Caco-2 (cell line): Measurements from ENCODE around the gene SQSTM1. TPM values are rescaled to one million over a fixed set of nuclear protein-coding genes. Genes with fewer than 3 reads are reported as not detected.

Experiments used
- BruUV-seq: library from RNA; stranded (reverse); fragments of 400-500 nt; replicated peaks from 2 replicates; lab custom pipeline; 2021; lab: Mats Ljungman, UMichigan
- CTCF ChIA-PET: fragments of 300-600 bp; sonication (Branson Sonifier 250); formaldehyde crosslinking; loops from one replicate; lab custom pipeline; 2022; ENCODE audit warnings: antibody characterized with exemption; lab: Charles Lee
- POLR2A ChIA-PET: fragments of 300-600 bp; sonication (Branson Sonifier 250); formaldehyde crosslinking; loops from one replicate; lab custom pipeline; 2022; ENCODE audit warnings: antibody characterized with exemption; lab: Charles Lee
- DNase-seq, 2 experiments: peaks; one replicate each; pipeline versions ENCODE4 v3.0.0 to v3.0.0-alpha.2; 2020 to 2022
- H3K27me3 ChIP-seq: replicated peaks from 2 replicates; pipeline ENCODE4 v1.6.0; 2011; ENCODE audit warnings: low read length; ENCODE audit not compliant: control insufficient read depth, insufficient read depth
- H3K36me3 ChIP-seq: 2 replicates; pipeline ENCODE4 v1.5.1; 2011; ENCODE audit warnings: low read length; ENCODE audit not compliant: control insufficient read depth, insufficient read depth
- H3K4me1 ChIP-seq: fragments of 250-450 bp; sonication (Bioruptor Pico); 2 replicates; pipeline ENCODE4 v1.5.1; 2020; ENCODE audit warnings: mild to moderate bottlenecking
- H3K4me3 ChIP-seq: 2 replicates; pipeline ENCODE4 v1.5.1; 2011; ENCODE audit warnings: low read depth, mild to moderate bottlenecking, control low read depth, low read length
- H3K9me3 ChIP-seq: fragments of 250-450 bp; sonication (Bioruptor Pico); 2 replicates; pipeline ENCODE4 v1.5.1; 2020; ENCODE audit warnings: mild to moderate bottlenecking, moderate library complexity
- H3K27ac Mint-ChIP-seq: one replicate; pipeline ENCODE4 v1.8.0; 2022; ENCODE audit warnings: mixed read lengths; ENCODE audit not compliant: unreplicated experiment
- H3K27me3 Mint-ChIP-seq: one replicate; pipeline ENCODE4 v1.8.0; 2022; ENCODE audit warnings: mixed read lengths; ENCODE audit not compliant: insufficient read depth, unreplicated experiment
- H3K36me3 Mint-ChIP-seq: one replicate; pipeline ENCODE4 v1.8.0; 2022; ENCODE audit warnings: mild to moderate bottlenecking, mixed read lengths; ENCODE audit not compliant: insufficient read depth, unreplicated experiment
- H3K4me1 Mint-ChIP-seq: one replicate; pipeline ENCODE4 v1.8.0; 2022; ENCODE audit warnings: low read depth, mixed read lengths; ENCODE audit not compliant: unreplicated experiment
- H3K4me3 Mint-ChIP-seq: one replicate; pipeline ENCODE4 v1.8.0; 2022; ENCODE audit warnings: mild to moderate bottlenecking, moderate library complexity, mixed read lengths; ENCODE audit not compliant: unreplicated experiment
- H3K9me3 Mint-ChIP-seq: one replicate; pipeline ENCODE4 v1.8.0; 2022; ENCODE audit warnings: mixed read lengths; ENCODE audit not compliant: unreplicated experiment
- CTCF ChIP-seq, 2 experiments: fragments of 200-600 bp in 1 of 2; IDR thresholded peaks; 1 replicate in 1 of 2; 2 replicates in 1 of 2; pipeline versions ENCODE4 v1.5.1 to v1.8.0; 2011 to 2022; ENCODE audit warnings: antibody characterized with exemption in 1 of 2, control low read depth in 1 of 2, inconsistent platforms in 1 of 2, low read depth in 1 of 2, low read length in 1 of 2, mild to moderate bottlenecking in 1 of 2, moderate library complexity in 1 of 2; ENCODE audit not compliant: insufficient read depth in 1 of 2, severe bottlenecking in 1 of 2, unreplicated experiment in 1 of 2
- intact Hi-C: fragments of 100-400 bp; cut with micrococcal nuclease; formaldehyde crosslinking; loops from one replicate; pipeline ENCODE4 v1.10.0; 2022; ENCODE audit not compliant: unreplicated experiment
- total RNA-seq: library from RNA; stranded (reverse); gene quantifications from 2 replicates; pipeline ENCODE4 v1.2.3, GENCODE V29; 2022

Gene SQSTM1
- total RNA-seq, 1 experiment from 2014 or later: 259 TPM

DNA sequence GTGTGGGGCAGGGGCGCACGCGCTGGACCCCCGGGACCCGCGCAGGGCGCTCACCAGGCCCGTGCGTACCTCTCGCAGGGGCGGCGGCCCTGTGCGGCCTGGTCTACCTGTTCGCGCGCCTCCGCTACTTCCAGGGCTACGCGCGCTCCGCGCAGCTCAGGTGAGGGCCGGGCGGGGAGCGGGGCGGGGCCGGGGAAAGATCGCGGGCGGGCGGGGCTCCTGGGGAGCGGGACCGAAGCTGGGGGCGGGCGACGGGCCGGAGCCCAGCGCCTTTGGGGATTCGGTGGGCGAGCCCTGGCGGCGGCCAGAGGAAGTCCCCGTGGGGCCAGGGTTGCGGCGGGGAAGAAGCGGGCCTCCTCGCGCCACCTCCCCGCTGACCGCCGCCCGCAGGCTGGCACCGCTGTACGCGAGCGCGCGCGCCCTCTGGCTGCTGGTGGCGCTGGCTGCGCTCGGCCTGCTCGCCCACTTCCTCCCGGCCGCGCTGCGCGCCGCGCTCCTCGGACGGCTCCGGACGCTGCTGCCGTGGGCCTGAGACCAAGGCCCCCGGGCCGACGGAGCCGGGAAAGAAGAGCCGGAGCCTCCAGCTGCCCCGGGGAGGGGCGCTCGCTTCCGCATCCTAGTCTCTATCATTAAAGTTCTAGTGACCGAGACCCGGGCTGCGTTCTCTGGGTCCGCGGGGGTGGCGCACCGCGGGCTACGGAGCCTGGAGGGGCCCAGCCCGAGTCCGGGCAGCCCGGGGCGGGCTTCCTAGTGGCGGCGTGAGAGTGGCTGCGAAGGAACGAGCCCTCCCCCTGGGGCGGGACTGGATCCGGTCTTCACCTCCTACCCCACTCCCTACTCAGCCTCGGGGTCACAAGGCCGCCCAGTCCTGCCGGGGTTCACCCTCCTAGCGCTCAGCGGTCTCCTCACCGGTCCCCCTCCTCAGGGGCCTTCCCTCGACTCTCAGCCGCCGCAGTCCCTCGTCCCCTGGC lies 24.6 kb upstream of the SQSTM1 start:
- peaks cover 14% of the 10 kb centered on the region; the same call in 1 of the 2 replicates for H3K4me1 ChIP-seq
- no peaks in the 10 kb centered on the region for H3K9me3 ChIP-seq
- no peaks in the 10 kb centered on the region for H3K27me3 ChIP-seq
- H3K4me1 Mint-ChIP-seq: peaks cover 7% of the 10 kb centered on the region
- peak overlapping the region; percentile 74 for H3K4me3 Mint-ChIP-seq
- peak overlapping the region; percentile 62 for H3K27ac Mint-ChIP-seq
- CTCF ChIA-PET: interaction anchor here (0.6 to 1.5 kb wide), 11 partner anchors 11 to 117 kb away, joined by 3 to 11 read pairs (median 5); partner anchors contain the start of genes CBY3 and MAML1
- POLR2A ChIA-PET: interaction anchor here (0.6 to 1.3 kb wide), 3 partner anchors 29 to 115 kb away, joined by 3 to 5 read pairs (median 5); partner anchors contain the start of gene CBY3
- no peaks in the 10 kb centered on the region for H3K9me3 Mint-ChIP-seq
- H3K36me3 Mint-ChIP-seq: peaks cover 62% of the 10 kb centered on the region
- peak; percentile 91 to 95 for DNase-seq
- peak; percentile 49 to 71 for TF ChIP-seq CTCF (IDR thresholded peaks at IDR 0.05; ENCODE audit: insufficient read depth in 1 of 2, low read depth in 1 of 2, low read length in 1 of 2, severe bottlenecking in 1 of 2, unreplicated experiment in 1 of 2)
- peak overlapping the region; percentile 77 for H3K4me3 ChIP-seq
- intact Hi-C loops: loop anchor here (1.0 to 10.0 kb wide), 3 partner anchors 33 to 121 kb away; partner anchors contain the start of gene MAML1
- peaks cover 7% of the 10 kb centered on the region; the same call in 1 of the 2 replicates for H3K36me3 ChIP-seq
- no TSS peak for BruUV-seq
- no peaks in the 10 kb centered on the region for H3K27me3 Mint-ChIP-seq

DNA sequence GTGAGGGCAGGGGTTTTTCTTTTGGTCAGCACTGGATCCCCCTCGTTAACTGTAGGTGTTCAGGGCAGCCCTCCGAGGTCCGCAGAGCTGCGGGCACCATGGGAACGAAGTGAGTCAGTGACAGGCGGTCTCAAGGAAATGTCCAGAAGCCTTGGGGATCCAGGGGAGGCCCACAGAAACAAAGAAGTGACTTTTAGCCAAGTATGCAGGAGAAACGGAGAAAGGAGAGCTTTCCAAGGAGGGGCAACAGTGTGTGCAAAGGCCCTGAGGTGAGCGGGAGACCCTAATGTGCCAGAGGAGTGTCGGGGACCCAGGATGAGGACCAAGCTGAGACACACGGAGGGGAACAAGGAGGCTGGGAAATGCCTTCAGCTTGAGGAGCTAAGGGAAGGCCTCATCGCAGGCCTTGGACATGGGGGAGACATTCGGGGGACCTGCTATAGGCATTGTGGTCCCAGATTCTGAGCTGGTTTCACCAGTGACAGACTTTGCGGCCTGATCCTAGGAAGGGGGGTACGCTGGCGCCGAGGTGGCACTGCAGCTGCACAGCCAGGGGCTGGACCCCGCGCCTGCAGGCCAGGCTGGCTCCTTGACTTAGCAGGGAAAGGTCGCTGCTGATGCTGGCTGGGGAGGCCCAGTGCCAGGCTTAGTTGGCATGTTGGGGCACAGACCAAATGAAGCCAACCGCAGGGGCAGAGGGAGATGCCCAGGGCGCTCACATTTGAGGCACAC lies 23.7 kb upstream of the SQSTM1 start:
- H3K27ac Mint-ChIP-seq: peak overlapping the region; percentile 62
- ChIA-PET CTCF (no interaction called here), POLR2A (interaction anchor here (1.3 kb wide), 1 partner anchor 29 kb away, joined by 3 read pairs; no protein-coding TSS in a partner anchor)

More for the DNA sequence above, 23.7 kb upstream of the SQSTM1 start:
- Mint-ChIP-seq H3K27me3 (no peaks in the 10 kb centered on the region), H3K9me3 (no peaks in the 10 kb centered on the region), H3K4me1 (peaks cover 7% of the 10 kb centered on the region), H3K4me3 (peak overlapping the region; percentile 74), H3K36me3 (peaks cover 71% of the 10 kb centered on the region)
- Histone ChIP-seq H3K9me3 (no peaks in the 10 kb centered on the region), H3K36me3 (peaks cover 7% of the 10 kb centered on the region), H3K4me1 (peaks cover 14% of the 10 kb centered on the region; the same call in 1 of the 2 replicates), H3K27me3 (no peaks in the 10 kb centered on the region), H3K4me3 (no peak overlapping the region)
- BruUV-seq: TSS peak; percentile 63
- no peak for TF ChIP-seq CTCF (IDR thresholded peaks at IDR 0.05; ENCODE audit: insufficient read depth in 1 of 2, low read depth in 1 of 2, low read length in 1 of 2, severe bottlenecking in 1 of 2, unreplicated experiment in 1 of 2)
- DNase-seq: no peak
- intact Hi-C loops: loop anchor here (1.0 to 10.0 kb wide), 2 partner anchors 65 to 122 kb away; partner anchors contain the start of gene MAML1
